HCT116 (cell line): ENCODE data around the gene UBE2L3. TPM values are rescaled to one million over a fixed set of nuclear protein-coding genes. Genes with fewer than 3 reads are reported as not detected.

Source experiments
- ATAC-seq: fragments of 200-7000 bp; cut with Tn5 transposase; 2 replicates; pipeline ENCODE4 v1.9.1; 2020; ENCODE audit warnings: mild to moderate bottlenecking, moderate library complexity
- BruUV-seq: library from RNA; stranded (reverse); fragments of 400-500 nt; replicated peaks from 2 replicates; lab custom pipeline; 2021; lab: Mats Ljungman, UMichigan
- CTCF ChIA-PET: fragments of 300-600 bp; sonication (Branson Sonifier 250); formaldehyde crosslinking; loops from one replicate; lab custom pipeline; 2021; ENCODE audit warnings: antibody characterized with exemption; lab: Charles Lee
- POLR2A ChIA-PET: fragments of 300-600, 350-600 bp; sonication (Branson Sonifier 250); formaldehyde crosslinking; loops from one replicate; lab custom pipeline; 2021; ENCODE audit warnings: antibody characterized with exemption; lab: Charles Lee
- RAD21 ChIA-PET, 2 experiments: fragments of 300-600 bp; sonication (Branson Sonifier 250); formaldehyde crosslinking; loops; one replicate each; lab custom pipeline; 2023; ENCODE audit warnings: low total read pairs in 2 of 2; ENCODE audit not compliant: uncharacterized antibody in 2 of 2, unreplicated experiment in 2 of 2, low non-redundant PET in 1 of 2; lab: Charles Lee
- DNase-seq: peaks from one replicate; pipeline ENCODE4 v3.0.0-alpha.2; 2010; ENCODE audit warnings: low read depth, low spot score
- H2AFZ ChIP-seq: fragments of 200-600 bp; shearing (Covaris generic), sonication (generic); 2 replicates; pipeline ENCODE4 v1.6.1; 2017; ENCODE audit warnings: low read depth, mixed run types, mixed read lengths, antibody characterized with exemption, low read length; ENCODE audit not compliant: poor library complexity, severe bottlenecking
- H3K27ac ChIP-seq: 2 replicates; pipeline ENCODE4 v1.5.1; 2012; ENCODE audit warnings: low read depth, low read length
- H3K27me3 ChIP-seq: fragments of 200-600 bp; sonication (generic); 2 replicates; pipeline ENCODE4 v1.6.1; 2016; ENCODE audit warnings: mixed run types, low read length, mixed read lengths; ENCODE audit not compliant: insufficient read depth
- H3K36me3 ChIP-seq, 2 experiments: fragments of 200-500 bp in 1 of 2; fragments of 200-600 bp in 1 of 2; sonication (Bioruptor generic) in 1 of 2; sonication (generic) in 1 of 2; 2 replicates each; pipeline versions ENCODE4 v1.5.1 to v1.6.1; 2014 to 2016; ENCODE audit warnings: low read length in 2 of 2, inconsistent platforms in 1 of 2, mixed read lengths in 1 of 2, mixed run types in 1 of 2; ENCODE audit not compliant: insufficient read depth in 2 of 2, control insufficient read depth in 1 of 2
- H3K4me1 ChIP-seq, 2 experiments: fragments of 200-600 bp in 1 of 2; sonication (generic) in 1 of 2; 2 replicates each; pipeline versions ENCODE4 v1.5.1 to v1.6.1; 2012 to 2017; ENCODE audit warnings: low read length in 2 of 2, inconsistent platforms in 1 of 2, mild to moderate bottlenecking in 1 of 2, mixed read lengths in 1 of 2, mixed run types in 1 of 2, moderate library complexity in 1 of 2; ENCODE audit not compliant: insufficient read depth in 2 of 2, control insufficient read depth in 1 of 2
- H3K4me2 ChIP-seq: fragments of 200-600 bp; sonication (generic); 2 replicates; pipeline ENCODE4 v1.6.1; 2017; ENCODE audit warnings: mixed run types, low read length, mixed read lengths
- H3K4me3 ChIP-seq, 2 experiments: fragments of 200-600 bp in 1 of 2; sonication (generic) in 1 of 2; replicated peaks in 1 of 2; 2 replicates each; pipeline ENCODE4 v1.5.1; 2011 to 2016; ENCODE audit warnings: low read length in 2 of 2, control low read depth in 1 of 2, low read depth in 1 of 2, mild to moderate bottlenecking in 1 of 2, mixed read lengths in 1 of 2, mixed run types in 1 of 2
- H3K79me2 ChIP-seq: fragments of 200-600 bp; sonication (generic); 2 replicates; pipeline ENCODE4 v1.6.1; 2017; ENCODE audit warnings: mild to moderate bottlenecking, mixed run types, low read length, moderate library complexity, mixed read lengths; ENCODE audit not compliant: insufficient read depth
- H3K9ac ChIP-seq: fragments of 200-600 bp; sonication (generic); 2 replicates; pipeline ENCODE4 v1.6.1; 2016; ENCODE audit warnings: low read length, mixed read lengths
- H3K9me2 ChIP-seq: fragments of 200-600 bp; sonication (generic), shearing (Covaris generic); 2 replicates; pipeline ENCODE4 v1.6.1; 2017; ENCODE audit warnings: mixed run types, mild to moderate bottlenecking, moderate library complexity; ENCODE audit not compliant: insufficient read depth
- H3K9me3 ChIP-seq, 2 experiments: fragments of 200-500 bp in 1 of 2; fragments of 200-600 bp in 1 of 2; sonication (Bioruptor generic) in 1 of 2; sonication (generic) in 1 of 2; 2 replicates each; pipeline ENCODE4 v1.6.1; 2014 to 2017; ENCODE audit warnings: low read length in 2 of 2, mixed read lengths in 2 of 2, inconsistent platforms in 1 of 2, low read depth in 1 of 2, mild to moderate bottlenecking in 1 of 2, mixed run types in 1 of 2, moderate library complexity in 1 of 2; ENCODE audit not compliant: control insufficient read depth in 1 of 2, insufficient read depth in 1 of 2
- H4K20me1 ChIP-seq: fragments of 200-600 bp; sonication (generic), shearing (Covaris generic); 2 replicates; pipeline ENCODE4 v1.6.1; 2017; ENCODE audit warnings: mixed run types, mild to moderate bottlenecking, moderate library complexity; ENCODE audit not compliant: insufficient read depth
- CBX3 ChIP-seq: IDR thresholded peaks from 2 replicates; pipeline ENCODE4 v1.6.1; 2012; ENCODE audit warnings: low read depth
- EGR1 ChIP-seq: IDR thresholded peaks from 2 replicates; pipeline ENCODE4 v1.6.1; 2012; ENCODE audit warnings: low read depth
- EZH2 ChIP-seq: fragments of 200-600 bp; sonication (generic); IDR thresholded peaks from 2 replicates; pipeline ENCODE4 v1.6.1; 2017; ENCODE audit warnings: antibody characterized with exemption, mixed run types
- EZH2phosphoT487 ChIP-seq: fragments of 200-600 bp; IDR thresholded peaks from 2 replicates; pipeline ENCODE4 v1.6.1; 2018; ENCODE audit warnings: antibody characterized with exemption, borderline replicate concordance
- FOSL1 ChIP-seq: IDR thresholded peaks from 2 replicates; pipeline ENCODE4 v1.6.1; 2012; ENCODE audit warnings: low read depth
- JUND ChIP-seq: IDR thresholded peaks from 2 replicates; pipeline ENCODE4 v1.6.1; 2012
- RAD21 ChIP-seq: IDR thresholded peaks from 2 replicates; pipeline ENCODE4 v1.6.1; 2012; ENCODE audit warnings: low read depth, mild to moderate bottlenecking
- SIN3A ChIP-seq: IDR thresholded peaks from 2 replicates; pipeline ENCODE4 v1.6.1; 2012; ENCODE audit warnings: low read depth
- SP1 ChIP-seq: IDR thresholded peaks from 2 replicates; pipeline ENCODE4 v1.6.1; 2012; ENCODE audit warnings: low read depth
- SRF ChIP-seq: IDR thresholded peaks from 2 replicates; pipeline ENCODE4 v1.6.1; 2012; ENCODE audit warnings: low read depth
- TCF7L2 ChIP-seq: IDR thresholded peaks from 2 replicates; pipeline ENCODE4 v1.7.0; 2011; ENCODE audit warnings: borderline replicate concordance, inconsistent platforms; ENCODE audit not compliant: insufficient read depth, insufficient read length; ENCODE audit errors: extremely low read depth
- YY1 ChIP-seq: IDR thresholded peaks from 2 replicates; pipeline ENCODE4 v1.6.1; 2011; ENCODE audit warnings: low read length, low read depth, moderate library complexity, mild to moderate bottlenecking; ENCODE audit not compliant: insufficient replicate concordance; ENCODE audit errors: extremely low read depth
- ZFX ChIP-seq: fragments of 450-650 bp; IDR thresholded peaks from 2 replicates; pipeline ENCODE4 v1.6.1; 2017
- ZNF274 ChIP-seq: fragments of 200-500 bp; sonication (Bioruptor generic); IDR thresholded peaks from 2 replicates; pipeline ENCODE4 v1.6.1; 2014; ENCODE audit warnings: mild to moderate bottlenecking, low read depth, low read length, inconsistent platforms
- intact Hi-C: fragments of 100-400 bp; cut with micrococcal nuclease; formaldehyde crosslinking; loops from 2 replicates; pipeline ENCODE4 v1.10.0; 2022
- total RNA-seq: library from RNA; stranded (reverse); gene quantifications from one replicate; pipeline ENCODE4 v1.2.1, GENCODE V29; 2021; ENCODE audit not compliant: unreplicated experiment
- TF ChIP-seq, protein P1 (sequence below): IDR thresholded peaks from 2 replicates; pipeline ENCODE4 v1.6.1; 2012
- TF ChIP-seq, protein P2 (sequence below): IDR thresholded peaks from 2 replicates; pipeline ENCODE4 v1.6.1; 2012; ENCODE audit warnings: low read depth
- TF ChIP-seq, protein P3 (sequence below), 3 experiments: fragments of 200-600 bp in 1 of 3; sonication (generic) in 1 of 3; IDR thresholded peaks in 2 of 3; conservative IDR thresholded peaks in 1 of 3; 2 replicates each; pipeline ENCODE4 v1.5.1; 2012 to 2017; ENCODE audit warnings: low read depth in 2 of 3, low read length in 2 of 3, antibody characterized with exemption in 1 of 3, borderline replicate concordance in 1 of 3, control low read depth in 1 of 3, mild to moderate bottlenecking in 1 of 3, mixed read lengths in 1 of 3, mixed run types in 1 of 3, moderate library complexity in 1 of 3; ENCODE audit not compliant: insufficient read depth in 1 of 3
- TF ChIP-seq, protein P4 (sequence below): IDR thresholded peaks from 2 replicates; pipeline ENCODE4 v1.6.1; 2012

The UBE2L3 gene
- total RNA-seq, 1 experiment from 2014 or later, result 55.6 TPM

DNA sequence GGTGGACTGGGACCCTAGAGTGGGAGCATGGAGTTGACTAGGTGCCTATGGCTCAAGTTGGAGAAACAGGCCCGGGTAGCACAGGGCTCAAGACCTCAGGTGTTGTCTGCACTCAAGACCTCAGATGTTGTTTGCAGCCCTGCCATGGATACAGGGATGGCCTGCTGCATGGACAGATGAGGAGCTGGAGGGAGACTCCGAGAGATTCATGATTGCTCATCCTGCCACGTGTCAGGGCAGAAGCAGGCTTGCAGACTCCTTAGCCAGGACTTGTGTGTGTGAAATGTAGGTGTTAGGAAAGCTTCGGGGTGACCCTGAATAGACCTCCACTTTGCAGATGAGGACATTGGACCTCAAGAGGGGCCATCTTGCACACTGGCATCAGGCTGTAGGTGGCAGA is 66.0 kb downstream of the UBE2L3 start:
- Histone ChIP-seq H3K9me2 (no peaks in the 10 kb centered on the region), H3K27ac (no peak overlapping the region), H2AFZ (no peak overlapping the region), H3K36me3 (no peaks in the 10 kb centered on the region; a peak in 1 of 4 replicates), H3K79me2 (peaks cover 13% of the 10 kb centered on the region), H3K9ac (no peak overlapping the region)
- ATAC-seq (no peak), DNase-seq (no peak)
- BruUV-seq, result no TSS peak
- intact Hi-C loops, result no loop called here
- POLR2A ChIA-PET, result interaction anchor here (2.9 kb wide), 1 partner anchor 9 kb away, joined by 17 read pairs; the partner anchor contains the start of gene SDF2L1
- TF ChIP-seq, protein P1, sequence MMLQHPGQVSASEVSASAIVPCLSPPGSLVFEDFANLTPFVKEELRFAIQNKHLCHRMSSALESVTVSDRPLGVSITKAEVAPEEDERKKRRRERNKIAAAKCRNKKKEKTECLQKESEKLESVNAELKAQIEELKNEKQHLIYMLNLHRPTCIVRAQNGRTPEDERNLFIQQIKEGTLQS, result no peak
- TF ChIP-seq CBX3 (no peak), EGR1 (no peak), SP1 (no peak), ZNF274 (no peak), FOSL1 (no peak), EZH2 (no peak), TCF7L2 (no peak), SIN3A (no peak), ZFX (no peak), RAD21 (no peak), YY1 (no peak), EZH2phosphoT487 (no peak), SRF (no peak), JUND (no peak)
- TF ChIP-seq, protein P2, sequence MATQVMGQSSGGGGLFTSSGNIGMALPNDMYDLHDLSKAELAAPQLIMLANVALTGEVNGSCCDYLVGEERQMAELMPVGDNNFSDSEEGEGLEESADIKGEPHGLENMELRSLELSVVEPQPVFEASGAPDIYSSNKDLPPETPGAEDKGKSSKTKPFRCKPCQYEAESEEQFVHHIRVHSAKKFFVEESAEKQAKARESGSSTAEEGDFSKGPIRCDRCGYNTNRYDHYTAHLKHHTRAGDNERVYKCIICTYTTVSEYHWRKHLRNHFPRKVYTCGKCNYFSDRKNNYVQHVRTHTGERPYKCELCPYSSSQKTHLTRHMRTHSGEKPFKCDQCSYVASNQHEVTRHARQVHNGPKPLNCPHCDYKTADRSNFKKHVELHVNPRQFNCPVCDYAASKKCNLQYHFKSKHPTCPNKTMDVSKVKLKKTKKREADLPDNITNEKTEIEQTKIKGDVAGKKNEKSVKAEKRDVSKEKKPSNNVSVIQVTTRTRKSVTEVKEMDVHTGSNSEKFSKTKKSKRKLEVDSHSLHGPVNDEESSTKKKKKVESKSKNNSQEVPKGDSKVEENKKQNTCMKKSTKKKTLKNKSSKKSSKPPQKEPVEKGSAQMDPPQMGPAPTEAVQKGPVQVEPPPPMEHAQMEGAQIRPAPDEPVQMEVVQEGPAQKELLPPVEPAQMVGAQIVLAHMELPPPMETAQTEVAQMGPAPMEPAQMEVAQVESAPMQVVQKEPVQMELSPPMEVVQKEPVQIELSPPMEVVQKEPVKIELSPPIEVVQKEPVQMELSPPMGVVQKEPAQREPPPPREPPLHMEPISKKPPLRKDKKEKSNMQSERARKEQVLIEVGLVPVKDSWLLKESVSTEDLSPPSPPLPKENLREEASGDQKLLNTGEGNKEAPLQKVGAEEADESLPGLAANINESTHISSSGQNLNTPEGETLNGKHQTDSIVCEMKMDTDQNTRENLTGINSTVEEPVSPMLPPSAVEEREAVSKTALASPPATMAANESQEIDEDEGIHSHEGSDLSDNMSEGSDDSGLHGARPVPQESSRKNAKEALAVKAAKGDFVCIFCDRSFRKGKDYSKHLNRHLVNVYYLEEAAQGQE, result no peak
- TF ChIP-seq, protein P3, sequence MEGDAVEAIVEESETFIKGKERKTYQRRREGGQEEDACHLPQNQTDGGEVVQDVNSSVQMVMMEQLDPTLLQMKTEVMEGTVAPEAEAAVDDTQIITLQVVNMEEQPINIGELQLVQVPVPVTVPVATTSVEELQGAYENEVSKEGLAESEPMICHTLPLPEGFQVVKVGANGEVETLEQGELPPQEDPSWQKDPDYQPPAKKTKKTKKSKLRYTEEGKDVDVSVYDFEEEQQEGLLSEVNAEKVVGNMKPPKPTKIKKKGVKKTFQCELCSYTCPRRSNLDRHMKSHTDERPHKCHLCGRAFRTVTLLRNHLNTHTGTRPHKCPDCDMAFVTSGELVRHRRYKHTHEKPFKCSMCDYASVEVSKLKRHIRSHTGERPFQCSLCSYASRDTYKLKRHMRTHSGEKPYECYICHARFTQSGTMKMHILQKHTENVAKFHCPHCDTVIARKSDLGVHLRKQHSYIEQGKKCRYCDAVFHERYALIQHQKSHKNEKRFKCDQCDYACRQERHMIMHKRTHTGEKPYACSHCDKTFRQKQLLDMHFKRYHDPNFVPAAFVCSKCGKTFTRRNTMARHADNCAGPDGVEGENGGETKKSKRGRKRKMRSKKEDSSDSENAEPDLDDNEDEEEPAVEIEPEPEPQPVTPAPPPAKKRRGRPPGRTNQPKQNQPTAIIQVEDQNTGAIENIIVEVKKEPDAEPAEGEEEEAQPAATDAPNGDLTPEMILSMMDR (IDR thresholded peaks at IDR 0.05 in 2 of 3, conservative IDR thresholded peaks at IDR 0.05 in 1 of 3; ENCODE audit: borderline replicate concordance in 1 of 3, insufficient read depth in 1 of 3, low read depth in 2 of 3, low read length in 2 of 3), result no peak
- TF ChIP-seq, protein P4, sequence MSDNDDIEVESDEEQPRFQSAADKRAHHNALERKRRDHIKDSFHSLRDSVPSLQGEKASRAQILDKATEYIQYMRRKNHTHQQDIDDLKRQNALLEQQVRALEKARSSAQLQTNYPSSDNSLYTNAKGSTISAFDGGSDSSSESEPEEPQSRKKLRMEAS, result no peak
- TF ChIP-seq, all 23 proteins: peak for 0
- RAD21 ChIA-PET, result no interaction called here
- Histone ChIP-seq H4K20me1 (no peaks in the 10 kb centered on the region), H3K9me3 (no peaks in the 10 kb centered on the region), H3K27me3 (no peaks in the 10 kb centered on the region), H3K4me2 (no peak overlapping the region), H3K4me1 (peaks cover 4 to 28% of the 10 kb centered on the region in 2 experiments; a peak in 3 of 4 replicates), H3K4me3 (no peak overlapping the region)
- CTCF ChIA-PET, result interaction anchor here (5.7 kb wide), 1 partner anchor 9 kb away, joined by 103 read pairs; the partner anchor contains the start of gene SDF2L1
